Liver (tissue), 9 donors: ENCODE data around the gene HBG1. TPM values are rescaled to one million over a fixed set of nuclear protein-coding genes. Genes with fewer than 3 reads are reported as not detected.
A peak's percentile ranks its signal among the peaks of the same experiment; 100 is the strongest.
"Not testable (repeated sequence)": the region's sequence is repeated elsewhere in the genome, so short reads cannot be mapped to it uniquely, and the experiment has no call there.

Experiments
- DNase-seq: peaks from one replicate; pipeline ENCODE4 v3.0.0-alpha.2; 2017; ENCODE audit warnings: low spot score
- H3K27ac ChIP-seq, 2 donors: one replicate each; pipeline ENCODE4 v1.7.0; 2013; ENCODE audit warnings: inconsistent platforms in 2 of 2, low read length in 2 of 2, control low read depth in 1 of 2, low read depth in 1 of 2, mild to moderate bottlenecking in 1 of 2
- H3K27me3 ChIP-seq, 4 donors: one replicate each; pipeline versions ENCODE4 v1.6.1 to v1.7.0; 2013; ENCODE audit warnings: low read length in 3 of 4, inconsistent platforms in 1 of 4, mild to moderate bottlenecking in 1 of 4, moderate library complexity in 1 of 4; ENCODE audit not compliant: control insufficient read depth in 4 of 4, insufficient read depth in 4 of 4
- H3K36me3 ChIP-seq, 4 donors: one replicate each; pipeline versions ENCODE4 v1.6.1 to v1.7.0; 2013; ENCODE audit warnings: low read length in 3 of 4, mild to moderate bottlenecking in 3 of 4, low read depth in 1 of 4, moderate library complexity in 1 of 4; ENCODE audit not compliant: control insufficient read depth in 4 of 4, insufficient read depth in 3 of 4
- H3K4me1 ChIP-seq, 4 donors: one replicate each; pipeline versions ENCODE4 v1.6.1 to v1.7.0; 2013; ENCODE audit warnings: low read length in 3 of 4, mild to moderate bottlenecking in 3 of 4, moderate library complexity in 1 of 4; ENCODE audit not compliant: control insufficient read depth in 4 of 4, insufficient read depth in 4 of 4
- H3K4me3 ChIP-seq, 3 donors: one replicate each; pipeline versions ENCODE4 v1.6.1 to v1.7.0; 2013; ENCODE audit warnings: low read length in 3 of 3, control low read depth in 1 of 3, low read depth in 1 of 3, mild to moderate bottlenecking in 1 of 3
- H3K9ac ChIP-seq, 2 donors: one replicate each; pipeline ENCODE4 v1.7.0; 2013; ENCODE audit warnings: low read length in 2 of 2, mild to moderate bottlenecking in 2 of 2, moderate library complexity in 2 of 2, control low read depth in 1 of 2, low read depth in 1 of 2
- H3K9me3 ChIP-seq, 4 donors: one replicate each; pipeline versions ENCODE4 v1.6.1 to v1.7.0; 2013; ENCODE audit warnings: low read length in 3 of 4; ENCODE audit not compliant: control insufficient read depth in 4 of 4
- EGR1 ChIP-seq, 2 donors: IDR thresholded peaks; 2 replicates each; pipeline ENCODE4 v1.6.1; 2016 to 2018; ENCODE audit warnings: antibody characterized with exemption in 2 of 2, low read depth in 2 of 2
- JUND ChIP-seq, 2 donors: IDR thresholded peaks; 2 replicates each; pipeline ENCODE4 v1.6.1; 2016; ENCODE audit warnings: antibody characterized with exemption in 2 of 2
- REST ChIP-seq: IDR thresholded peaks from 2 replicates; pipeline ENCODE4 v1.6.1; 2016; ENCODE audit warnings: antibody characterized with exemption, mild to moderate bottlenecking
- SP1 ChIP-seq: IDR thresholded peaks from 2 replicates; pipeline ENCODE4 v1.6.1; 2018; ENCODE audit warnings: antibody characterized with exemption, mild to moderate bottlenecking
- WGBS: extraction: QIAGEN DNeasy Blood & Tissue Kit; methylation state at CpG from one replicate; pipeline ENCODE4 v1.1.7; 2013; 5-methylcytosine and 5-hydroxymethylcytosine counted together
- polyA plus RNA-seq, 2 donors: library from polyadenylated mRNA; stranded (reverse) in 1 of 2; unstranded in 1 of 2; fragments of 200-250 nt in 1 of 2; fragments of >200 nt in 1 of 2; fragmentation: Nextera tagmentation in 1 of 2; extraction: Ambion mirVana in 1 of 2; gene quantifications; one replicate each; pipeline versions ENCODE4 v1.2.1 to v1.2.3, GENCODE V29; 2013 to 2015
- total RNA-seq, 2 donors: library from RNA; depleted of rRNA; stranded (reverse); fragments of >200 nt; gene quantifications; one replicate each; pipeline ENCODE4 v1.2.3, GENCODE V29; 2014
- donor health status: healthy.
- donor health status: healthy.
- donor health status: healthy.
- donor health status: healthy.
- donor health status: healthy.

HBG1 gene
- total and polyA plus RNA-seq, 4 donors: 75.1 TPM; not detected in 3

- not testable (repeated sequence) for H3K4me1 ChIP-seq, H3K4me3 ChIP-seq, H3K9ac ChIP-seq, H3K9me3 ChIP-seq, H3K27ac ChIP-seq, H3K36me3 ChIP-seq
- 56% methylated on average over 4 of the region's 9 CpGs for WGBS
- peaks cover 0 to 15% (median 0%) of the 10 kb centered on the region in 4 donors for H3K27me3 ChIP-seq
- peak; percentile 37 for DNase-seq
Measured at GRCh38 chr11:5254646-5255413, 5.2 kb upstream of the HBG1 start, which contains the start of gene HBG2. Gene HBG2, minus strand, starts transcription at chr11:5254781. Its CDS starts 53 bp downstream, at chr11:5254728.

- not testable (repeated sequence) for H3K4me1 ChIP-seq, DNase-seq, H3K36me3 ChIP-seq, H3K9ac ChIP-seq, H3K4me3 ChIP-seq, H3K9me3 ChIP-seq, H3K27ac ChIP-seq
- 63% methylated on average over 2 of the region's 2 CpGs for WGBS
- H3K27me3 ChIP-seq: peaks cover 0 to 15% (median 0%) of the 10 kb centered on the region in 4 donors
Measured at GRCh38 chr11:5254023-5254422, 4.4 kb upstream of the HBG1 start.

GRCh38 chr11:5253440-5253839 is 3.8 kb upstream of the HBG1 start:
- H3K4me1 ChIP-seq, H3K27ac ChIP-seq, DNase-seq, H3K36me3 ChIP-seq, H3K9ac ChIP-seq, H3K4me3 ChIP-seq, H3K9me3 ChIP-seq: not testable (repeated sequence)
- peaks cover 0 to 15% (median 0%) of the 10 kb centered on the region in 4 donors for H3K27me3 ChIP-seq
- 70% methylated on average over 5 of the region's 5 CpGs for WGBS

DNA sequence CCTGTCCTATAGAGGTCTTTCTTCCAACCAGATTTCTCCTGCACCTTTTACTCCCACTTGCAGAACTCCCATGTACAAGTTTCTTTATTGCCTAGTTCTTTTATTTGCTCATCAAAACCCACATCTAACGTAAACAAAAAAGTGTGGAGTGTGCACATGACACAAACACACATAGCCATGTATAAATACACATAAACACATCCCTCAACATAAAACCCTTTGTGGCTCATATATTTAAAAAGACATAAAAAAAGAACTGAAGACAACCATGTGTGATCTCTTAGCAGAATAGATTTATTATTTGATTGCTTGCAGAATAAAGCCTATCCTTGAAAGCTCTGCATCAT is 3.2 kb upstream of the HBG1 start:
- no peaks in the 10 kb centered on the region for H3K36me3 ChIP-seq
- H3K27me3 ChIP-seq: peaks cover 0 to 15% (median 0%) of the 10 kb centered on the region in 4 donors
- TF ChIP-seq JUND (IDR thresholded peaks at IDR 0.05) (no peak), REST (no peak), EGR1 (IDR thresholded peaks at IDR 0.05; ENCODE audit: low read depth in 2 of 2) (no peak), SP1 (no peak)
- no peak for DNase-seq
- no peaks in the 10 kb centered on the region for H3K4me1 ChIP-seq
- H3K9me3 ChIP-seq: no peaks in the 10 kb centered on the region
- no peak overlapping the region for H3K9ac ChIP-seq
- no peak overlapping the region for H3K4me3 ChIP-seq
- 56% methylated on average over 1 of the region's 1 CpG for WGBS
- H3K27ac ChIP-seq: no peak overlapping the region
